GM12873 (cell line): Measurements from ENCODE around the gene PAWR.

Source experiments
- TF ChIP-seq, protein P1 (sequence below): IDR thresholded peaks from 2 replicates; pipeline ENCODE4 v1.5.1; 2012; ENCODE audit warnings: low read depth, mild to moderate bottlenecking, moderate library complexity, low read length, control low read depth; ENCODE audit not compliant: insufficient read depth; ENCODE audit errors: missing control alignments

The PAWR gene

DNA sequence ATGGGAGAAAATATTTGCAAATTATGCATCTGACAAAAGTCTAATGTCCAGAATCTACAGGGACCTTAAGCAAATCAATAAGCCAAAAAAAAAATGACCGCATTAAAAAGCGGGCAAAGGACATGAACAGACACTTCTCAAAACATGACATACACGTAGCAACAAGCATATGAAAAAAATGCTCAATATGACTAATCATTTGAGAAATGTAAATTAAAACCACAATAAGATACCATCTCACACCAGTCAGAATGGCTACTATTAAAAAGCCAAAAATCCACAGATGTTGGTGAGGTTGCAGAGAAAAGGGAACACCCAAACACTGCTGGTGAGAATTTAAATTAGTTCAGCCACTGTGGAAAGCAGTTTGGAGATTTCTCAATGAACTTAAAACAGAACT, 16.1 kb downstream of the PAWR start:
- TF ChIP-seq, protein P1, sequence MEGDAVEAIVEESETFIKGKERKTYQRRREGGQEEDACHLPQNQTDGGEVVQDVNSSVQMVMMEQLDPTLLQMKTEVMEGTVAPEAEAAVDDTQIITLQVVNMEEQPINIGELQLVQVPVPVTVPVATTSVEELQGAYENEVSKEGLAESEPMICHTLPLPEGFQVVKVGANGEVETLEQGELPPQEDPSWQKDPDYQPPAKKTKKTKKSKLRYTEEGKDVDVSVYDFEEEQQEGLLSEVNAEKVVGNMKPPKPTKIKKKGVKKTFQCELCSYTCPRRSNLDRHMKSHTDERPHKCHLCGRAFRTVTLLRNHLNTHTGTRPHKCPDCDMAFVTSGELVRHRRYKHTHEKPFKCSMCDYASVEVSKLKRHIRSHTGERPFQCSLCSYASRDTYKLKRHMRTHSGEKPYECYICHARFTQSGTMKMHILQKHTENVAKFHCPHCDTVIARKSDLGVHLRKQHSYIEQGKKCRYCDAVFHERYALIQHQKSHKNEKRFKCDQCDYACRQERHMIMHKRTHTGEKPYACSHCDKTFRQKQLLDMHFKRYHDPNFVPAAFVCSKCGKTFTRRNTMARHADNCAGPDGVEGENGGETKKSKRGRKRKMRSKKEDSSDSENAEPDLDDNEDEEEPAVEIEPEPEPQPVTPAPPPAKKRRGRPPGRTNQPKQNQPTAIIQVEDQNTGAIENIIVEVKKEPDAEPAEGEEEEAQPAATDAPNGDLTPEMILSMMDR: no peak

DNA sequence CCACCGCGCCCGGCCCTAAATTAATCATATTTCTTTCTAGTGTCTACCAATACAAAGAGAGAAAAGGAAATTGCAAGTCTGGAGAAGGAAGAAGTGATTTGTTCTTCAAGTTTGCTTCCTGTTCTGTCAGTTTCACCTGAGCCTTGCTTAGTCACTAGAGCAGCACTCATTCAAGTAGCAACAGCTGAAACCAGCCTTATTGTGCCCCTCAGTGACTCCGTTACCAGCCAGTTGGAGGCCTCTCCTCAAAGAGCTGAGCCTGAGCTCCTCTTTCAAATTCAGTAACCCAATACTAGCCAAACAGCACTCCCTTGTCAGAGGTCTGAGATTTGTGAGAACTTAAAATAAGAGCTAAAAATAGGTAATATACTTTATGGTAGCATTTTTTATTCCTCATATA, 17.4 kb downstream of the PAWR start:
- TF ChIP-seq, protein P1: no peak

DNA sequence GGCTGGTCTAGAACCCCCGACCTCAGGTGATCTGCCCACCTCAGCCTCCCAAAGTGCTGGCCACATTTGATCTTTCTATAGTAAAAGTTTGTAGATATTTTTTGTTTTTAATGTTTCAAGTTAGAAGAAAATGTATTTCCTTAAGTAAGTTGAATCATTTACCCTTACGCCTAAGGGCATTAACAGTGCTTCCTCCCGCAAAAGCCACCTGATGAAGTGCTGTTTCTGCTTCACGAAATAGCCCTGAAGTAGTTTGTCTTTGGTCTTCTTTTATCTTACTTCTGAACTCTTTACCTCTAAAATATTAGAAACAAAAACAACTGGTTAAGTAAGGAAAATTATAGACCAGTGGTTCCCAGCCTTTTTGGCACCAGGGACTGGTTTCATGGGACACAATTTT, 22.7 kb downstream of the PAWR start:
- TF ChIP-seq, protein P1: no peak

DNA sequence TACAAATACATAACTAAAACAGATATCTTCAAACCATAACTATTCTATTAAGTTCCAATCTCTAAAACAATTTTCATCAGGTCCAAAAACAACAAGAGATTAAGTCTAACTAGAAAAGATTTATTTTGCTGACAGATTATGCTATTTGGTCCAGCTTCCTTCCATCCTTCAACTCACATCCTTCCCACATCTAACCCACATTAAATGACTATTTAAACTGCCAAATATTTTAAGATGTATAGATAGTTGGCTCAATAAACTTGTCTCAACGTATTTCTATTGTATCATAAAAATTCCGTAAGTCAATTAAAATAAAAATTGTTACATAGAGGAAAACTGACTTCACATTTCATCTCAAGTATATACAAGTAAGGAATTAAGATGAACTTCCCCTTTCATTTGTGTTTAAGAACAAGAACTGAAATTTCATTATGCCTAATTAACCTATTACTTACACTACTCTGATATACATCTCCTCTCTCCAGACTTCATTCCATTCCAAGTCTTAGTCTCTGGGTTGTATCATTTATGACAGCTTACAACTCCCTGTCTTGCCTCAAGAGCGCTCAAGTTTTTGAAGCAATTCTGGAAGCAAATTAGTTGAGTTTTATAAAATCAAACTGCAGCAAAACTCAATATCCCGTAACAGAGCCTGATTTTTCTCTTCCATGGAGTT, 25.4 kb downstream of the PAWR start:
- TF ChIP-seq, protein P1: no peak

DNA sequence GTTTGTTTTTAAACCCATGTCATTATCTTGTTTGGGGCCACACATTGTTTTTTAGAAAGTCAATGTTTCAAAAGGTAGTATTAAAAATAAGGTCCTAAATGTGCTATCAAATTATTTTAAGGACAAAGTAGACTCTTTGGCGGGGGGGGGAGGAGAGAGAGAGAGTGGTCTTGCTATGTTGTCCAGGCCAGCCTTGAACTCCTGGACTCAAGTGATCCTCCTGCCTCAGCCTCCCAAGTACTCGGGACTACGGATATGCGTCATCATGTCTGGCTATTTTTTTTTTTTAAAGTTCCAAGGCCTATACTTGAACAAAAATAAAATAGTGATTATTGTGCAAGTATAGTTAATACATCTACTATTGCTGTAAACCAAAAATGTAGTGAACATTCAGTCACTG, 26.2 kb downstream of the PAWR start:
- TF ChIP-seq, protein P1: no peak

DNA sequence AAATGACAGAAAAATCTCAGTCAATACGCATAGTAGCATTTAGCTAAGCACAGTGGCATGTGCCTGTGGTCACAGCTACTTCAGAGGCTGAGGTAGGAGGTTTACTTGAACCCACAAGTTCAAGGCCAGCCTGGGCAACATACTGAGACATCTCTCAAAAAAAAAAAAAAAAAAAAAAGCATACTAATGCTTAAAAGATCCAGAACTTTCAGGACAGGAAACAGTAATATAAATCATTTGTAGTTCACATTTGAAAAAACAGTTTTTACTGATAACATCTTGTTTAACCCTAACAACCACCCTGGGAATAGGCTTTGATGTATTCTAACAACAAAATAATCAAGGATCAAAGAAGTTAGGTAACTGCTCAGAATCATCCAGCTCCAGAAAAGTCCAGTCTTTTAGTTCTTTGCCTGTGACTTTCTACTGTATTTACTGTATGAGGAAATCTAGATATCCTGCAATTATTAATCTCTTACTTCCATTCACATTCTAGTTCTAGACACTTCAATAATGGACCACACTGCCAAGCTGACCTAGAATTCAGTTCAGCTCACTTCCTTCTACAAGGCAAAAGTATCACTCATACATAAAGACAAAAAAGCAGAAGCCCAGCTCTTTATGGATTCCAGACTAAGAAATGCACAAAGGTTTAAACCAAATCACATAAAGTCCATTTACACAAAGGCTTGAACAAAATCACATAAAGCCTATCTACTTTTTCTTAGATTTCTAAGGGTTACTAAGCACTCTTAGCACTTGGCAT, 28.5 kb downstream of the PAWR start:
- TF ChIP-seq, protein P1: no peak

DNA sequence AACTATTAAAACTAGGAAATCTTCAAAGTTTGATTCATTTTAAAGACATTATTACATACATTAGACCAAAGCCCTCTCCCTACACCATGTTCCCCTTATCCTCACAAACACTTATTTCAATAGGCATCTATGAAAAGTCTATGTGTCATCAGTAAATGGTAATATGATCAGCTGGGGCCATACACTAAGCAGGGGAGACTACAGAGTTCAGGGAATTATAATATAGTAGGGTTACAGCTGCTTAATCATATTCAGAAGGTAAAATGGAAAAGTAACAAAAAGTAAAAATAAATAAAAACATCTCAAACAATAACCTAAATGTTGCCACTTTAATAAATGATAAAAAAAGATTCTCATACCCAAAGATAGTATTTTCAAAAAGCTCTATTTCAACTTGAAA, 29.1 kb downstream of the PAWR start:
- TF ChIP-seq, protein P1: no peak
